NCI-H1436 (cell line): ENCODE results near the gene ATXN7L1.
"Not testable (repeated sequence)": the region's sequence is repeated elsewhere in the genome, so short reads cannot be mapped to it uniquely, and the experiment has no call there.

Experiments
- DNase-seq: peaks from one replicate; lab custom pipeline; 2025; lab: John Stamatoyannopoulos, UW

ATXN7L1 gene

GRCh38 chr7:105705427-105705826, 171.0 kb downstream of the ATXN7L1 start:
- no peak for DNase-seq

- no peak for DNase-seq
Measured at GRCh38 chr7:105703207-105703930, 173.0 kb downstream of the ATXN7L1 start.

GRCh38 chr7:105699568-105700236, 176.7 kb downstream of the ATXN7L1 start:
- DNase-seq, result no peak

- no peak for DNase-seq
Measured at GRCh38 chr7:105698531-105698930, 177.9 kb downstream of the ATXN7L1 start.

GRCh38 chr7:105697753-105698152, 178.6 kb downstream of the ATXN7L1 start:
- DNase-seq, result no peak

GRCh38 chr7:105697169-105697568, 179.2 kb downstream of the ATXN7L1 start:
- not testable (repeated sequence) for DNase-seq

GRCh38 chr7:105693576-105693975, 182.8 kb downstream of the ATXN7L1 start:
- no peak for DNase-seq

GRCh38 chr7:105691680-105692564, 184.5 kb downstream of the ATXN7L1 start:
- no peak for DNase-seq

- DNase-seq, result no peak
Measured at GRCh38 chr7:105691082-105691679, 185.2 kb downstream of the ATXN7L1 start.

- peak; percentile 19 for DNase-seq
Measured at GRCh38 chr7:105690325-105690945, 186.0 kb downstream of the ATXN7L1 start.

- DNase-seq, result no peak
Measured at GRCh38 chr7:105689067-105689819, 187.2 kb downstream of the ATXN7L1 start.

- DNase-seq, result no peak
Measured at GRCh38 chr7:105688617-105689016, 187.8 kb downstream of the ATXN7L1 start.

GRCh38 chr7:105685161-105685560, 191.2 kb downstream of the ATXN7L1 start:
- DNase-seq, result no peak

GRCh38 chr7:105682341-105683060, 193.9 kb downstream of the ATXN7L1 start:
- no peak for DNase-seq

- DNase-seq, result no peak
Measured at GRCh38 chr7:105680505-105681187, 195.8 kb downstream of the ATXN7L1 start.

- DNase-seq, result no peak
Measured at GRCh38 chr7:105678811-105679495, 197.4 kb downstream of the ATXN7L1 start.

GRCh38 chr7:105677817-105678573, 198.4 kb downstream of the ATXN7L1 start:
- peak; percentile 19 for DNase-seq

GRCh38 chr7:105677410-105677730, 199.0 kb downstream of the ATXN7L1 start:
- no peak for DNase-seq
